HepG2 (cell line): ENCODE measurements around the gene ZNF282. TPM values are rescaled to one million over a fixed set of nuclear protein-coding genes. Genes with fewer than 3 reads are reported as not detected.

Experiments
- ETV6 ChIP-seq: sonication (generic); formaldehyde crosslinking; conservative IDR thresholded peaks from 2 replicates; pipeline ENCODE4 v1.4.0; 2020; ENCODE audit warnings: missing genetic modification reagents
- HBP1 ChIP-seq: IDR thresholded peaks from 2 replicates; pipeline ENCODE4 v1.6.1; 2016; ENCODE audit warnings: low read depth, control low read depth
- HIC2 ChIP-seq: sonication (generic); formaldehyde crosslinking; IDR thresholded peaks from 2 replicates; pipeline ENCODE4 v1.9.0; 2022; ENCODE audit warnings: low read depth, missing genetic modification reagents
- MAF1 ChIP-seq: sonication (generic); formaldehyde crosslinking; IDR thresholded peaks from 2 replicates; pipeline ENCODE4 v1.5.0; 2020; ENCODE audit warnings: missing genetic modification reagents, borderline replicate concordance
- ZBTB33 ChIP-seq: sonication (generic); formaldehyde crosslinking; IDR thresholded peaks from 2 replicates; pipeline ENCODE4 v1.4.0; 2020; ENCODE audit warnings: missing genetic modification reagents
- ZBTB42 ChIP-seq: sonication (generic); formaldehyde crosslinking; IDR thresholded peaks from 2 replicates; pipeline ENCODE4 v1.5.0; 2020; ENCODE audit warnings: mild to moderate bottlenecking, missing genetic modification reagents
- ZNF180 ChIP-seq: sonication (generic); formaldehyde crosslinking; IDR thresholded peaks from 2 replicates; pipeline ENCODE4 v1.4.0; 2020; ENCODE audit warnings: low read depth, missing genetic modification reagents, borderline replicate concordance
- ZNF274 ChIP-seq: sonication (generic); formaldehyde crosslinking; IDR thresholded peaks from 2 replicates; pipeline ENCODE4 v1.5.1; 2020; ENCODE audit warnings: mild to moderate bottlenecking, missing genetic modification reagents
- ZNF746 ChIP-seq: sonication (generic); formaldehyde crosslinking; IDR thresholded peaks from 2 replicates; pipeline ENCODE4 v1.8.0; 2022; ENCODE audit warnings: mild to moderate bottlenecking, missing genetic modification reagents
- polyA plus RNA-seq, 8 experiments: library from polyadenylated mRNA; depleted of rRNA in 3 of 8; stranded (reverse) in 7 of 8; unstranded in 1 of 8; fragments of >200 nt; fragmentation: Illumina TruSeq in 4 of 8; extraction: Trizol in 4 of 8; gene quantifications; 2 replicates each; pipeline versions ENCODE4 v1.2.1 to v1.2.3, GENCODE V29; 2011 to 2016; ENCODE audit warnings: low read depth in 4 of 8, missing spikeins in 1 of 8, mixed read lengths in 1 of 8; ENCODE audit not compliant: insufficient read depth in 1 of 8
- total RNA-seq, 5 experiments: library from RNA; depleted of rRNA; stranded (reverse); fragments of >200 nt; fragmentation: Illumina TruSeq; extraction: Trizol; gene quantifications; 2 replicates each; pipeline ENCODE4 v1.2.3, GENCODE V29; 2016; ENCODE audit warnings: low read depth in 1 of 5
- TF ChIP-seq, protein P1 (sequence below): sonication (generic); formaldehyde crosslinking; IDR thresholded peaks from 2 replicates; pipeline ENCODE4 v1.5.1; 2020; ENCODE audit warnings: mild to moderate bottlenecking, missing genetic modification reagents, moderate library complexity
- TF ChIP-seq, protein P2 (sequence below): sonication (generic); formaldehyde crosslinking; IDR thresholded peaks from 2 replicates; pipeline ENCODE4 v1.5.0; 2020; ENCODE audit warnings: missing genetic modification reagents, mild to moderate bottlenecking, borderline replicate concordance
- TF ChIP-seq, protein P3 (sequence below): sonication (generic); formaldehyde crosslinking; IDR thresholded peaks from 2 replicates; pipeline ENCODE4 v1.4.0; 2020; ENCODE audit warnings: missing genetic modification reagents
- TF ChIP-seq, protein P4 (sequence below): sonication (generic); formaldehyde crosslinking; IDR thresholded peaks from 2 replicates; pipeline ENCODE4 v1.4.0; 2020; ENCODE audit warnings: missing genetic modification reagents

The ZNF282 gene
- total and polyA plus RNA-seq, 2 of the 13 experiments (the other 11 are each of a cell fraction or from before 2014, with no cell fraction given): 9.1 to 20.9 TPM

GRCh38 chr7:149261829-149262617 lies 66.7 kb downstream of the ZNF282 start, which contains the start of gene ZNF783 (continued):
- TF ChIP-seq HBP1 (CRISPR knock-in tag) (0 out of 2 replicates have a peak, but pooled peaks have one; percentile 26), ZBTB33 (peak; percentile 25; the same call in 1 of the 2 replicates), MAF1 (no peak), ZBTB42 (CRISPR knock-in tag) (peak; percentile 58), HIC2 (CRISPR knock-in tag) (no peak), ZNF274 (CRISPR knock-in tag) (peak; percentile 72), ZNF746 (CRISPR knock-in tag) (peak; percentile 79), ETV6 (no peak), ZNF180 (CRISPR knock-in tag) (no peak)
- TF ChIP-seq, protein P1, sequence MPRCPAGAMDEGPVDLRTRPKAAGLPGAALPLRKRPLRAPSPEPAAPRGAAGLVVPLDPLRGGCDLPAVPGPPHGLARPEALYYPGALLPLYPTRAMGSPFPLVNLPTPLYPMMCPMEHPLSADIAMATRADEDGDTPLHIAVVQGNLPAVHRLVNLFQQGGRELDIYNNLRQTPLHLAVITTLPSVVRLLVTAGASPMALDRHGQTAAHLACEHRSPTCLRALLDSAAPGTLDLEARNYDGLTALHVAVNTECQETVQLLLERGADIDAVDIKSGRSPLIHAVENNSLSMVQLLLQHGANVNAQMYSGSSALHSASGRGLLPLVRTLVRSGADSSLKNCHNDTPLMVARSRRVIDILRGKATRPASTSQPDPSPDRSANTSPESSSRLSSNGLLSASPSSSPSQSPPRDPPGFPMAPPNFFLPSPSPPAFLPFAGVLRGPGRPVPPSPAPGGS (CRISPR knock-in tag): peak; percentile 93
- TF ChIP-seq, protein P2, sequence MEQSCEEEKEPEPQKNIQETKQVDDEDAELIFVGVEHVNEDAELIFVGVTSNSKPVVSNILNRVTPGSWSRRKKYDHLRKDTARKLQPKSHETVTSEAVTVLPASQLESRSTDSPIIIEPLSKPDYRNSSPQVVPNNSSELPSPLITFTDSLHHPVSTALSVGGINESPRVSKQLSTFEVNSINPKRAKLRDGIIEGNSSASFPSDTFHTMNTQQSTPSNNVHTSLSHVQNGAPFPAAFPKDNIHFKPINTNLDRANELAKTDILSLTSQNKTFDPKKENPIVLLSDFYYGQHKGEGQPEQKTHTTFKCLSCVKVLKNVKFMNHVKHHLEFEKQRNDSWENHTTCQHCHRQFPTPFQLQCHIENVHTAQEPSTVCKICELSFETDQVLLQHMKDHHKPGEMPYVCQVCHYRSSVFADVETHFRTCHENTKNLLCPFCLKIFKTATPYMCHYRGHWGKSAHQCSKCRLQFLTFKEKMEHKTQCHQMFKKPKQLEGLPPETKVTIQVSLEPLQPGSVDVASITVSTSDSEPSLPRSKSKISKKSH (CRISPR knock-in tag): 0 out of 2 replicates have a peak, but pooled peaks have one; percentile 29
- TF ChIP-seq, protein P3, sequence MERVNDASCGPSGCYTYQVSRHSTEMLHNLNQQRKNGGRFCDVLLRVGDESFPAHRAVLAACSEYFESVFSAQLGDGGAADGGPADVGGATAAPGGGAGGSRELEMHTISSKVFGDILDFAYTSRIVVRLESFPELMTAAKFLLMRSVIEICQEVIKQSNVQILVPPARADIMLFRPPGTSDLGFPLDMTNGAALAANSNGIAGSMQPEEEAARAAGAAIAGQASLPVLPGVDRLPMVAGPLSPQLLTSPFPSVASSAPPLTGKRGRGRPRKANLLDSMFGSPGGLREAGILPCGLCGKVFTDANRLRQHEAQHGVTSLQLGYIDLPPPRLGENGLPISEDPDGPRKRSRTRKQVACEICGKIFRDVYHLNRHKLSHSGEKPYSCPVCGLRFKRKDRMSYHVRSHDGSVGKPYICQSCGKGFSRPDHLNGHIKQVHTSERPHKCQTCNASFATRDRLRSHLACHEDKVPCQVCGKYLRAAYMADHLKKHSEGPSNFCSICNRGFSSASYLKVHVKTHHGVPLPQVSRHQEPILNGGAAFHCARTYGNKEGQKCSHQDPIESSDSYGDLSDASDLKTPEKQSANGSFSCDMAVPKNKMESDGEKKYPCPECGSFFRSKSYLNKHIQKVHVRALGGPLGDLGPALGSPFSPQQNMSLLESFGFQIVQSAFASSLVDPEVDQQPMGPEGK (CRISPR knock-in tag): peak; percentile 22; the same call in 1 of the 2 replicates
- TF ChIP-seq, protein P4, sequence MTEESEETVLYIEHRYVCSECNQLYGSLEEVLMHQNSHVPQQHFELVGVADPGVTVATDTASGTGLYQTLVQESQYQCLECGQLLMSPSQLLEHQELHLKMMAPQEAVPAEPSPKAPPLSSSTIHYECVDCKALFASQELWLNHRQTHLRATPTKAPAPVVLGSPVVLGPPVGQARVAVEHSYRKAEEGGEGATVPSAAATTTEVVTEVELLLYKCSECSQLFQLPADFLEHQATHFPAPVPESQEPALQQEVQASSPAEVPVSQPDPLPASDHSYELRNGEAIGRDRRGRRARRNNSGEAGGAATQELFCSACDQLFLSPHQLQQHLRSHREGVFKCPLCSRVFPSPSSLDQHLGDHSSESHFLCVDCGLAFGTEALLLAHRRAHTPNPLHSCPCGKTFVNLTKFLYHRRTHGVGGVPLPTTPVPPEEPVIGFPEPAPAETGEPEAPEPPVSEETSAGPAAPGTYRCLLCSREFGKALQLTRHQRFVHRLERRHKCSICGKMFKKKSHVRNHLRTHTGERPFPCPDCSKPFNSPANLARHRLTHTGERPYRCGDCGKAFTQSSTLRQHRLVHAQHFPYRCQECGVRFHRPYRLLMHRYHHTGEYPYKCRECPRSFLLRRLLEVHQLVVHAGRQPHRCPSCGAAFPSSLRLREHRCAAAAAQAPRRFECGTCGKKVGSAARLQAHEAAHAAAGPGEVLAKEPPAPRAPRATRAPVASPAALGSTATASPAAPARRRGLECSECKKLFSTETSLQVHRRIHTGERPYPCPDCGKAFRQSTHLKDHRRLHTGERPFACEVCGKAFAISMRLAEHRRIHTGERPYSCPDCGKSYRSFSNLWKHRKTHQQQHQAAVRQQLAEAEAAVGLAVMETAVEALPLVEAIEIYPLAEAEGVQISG (CRISPR knock-in tag): peak; percentile 98
